Right lung (tissue), 5 donors: Measurements from ENCODE around the gene BCL7C. TPM values are rescaled to one million over a fixed set of nuclear protein-coding genes. Genes with fewer than 3 reads are reported as not detected.
"Not testable (repeated sequence)": the region's sequence is repeated elsewhere in the genome, so short reads cannot be mapped to it uniquely, and the experiment has no call there.

Experiments
- DNase-seq, 2 donors: peaks; one replicate each; pipeline ENCODE4 v3.0.0-alpha.2; 2013
- polyA plus RNA-seq, 5 donors: library from polyadenylated mRNA; unstranded; fragments of 120-200 nt; gene quantifications; one replicate each; pipeline versions ENCODE4 v1.2.1 to v1.2.3, GENCODE V29; 2013; ENCODE audit warnings: inconsistent platforms in 1 of 5, low replicate concordance in 1 of 5; ENCODE audit not compliant: insufficient read length in 5 of 5, insufficient read depth in 1 of 5

BCL7C gene
- polyA plus RNA-seq, 5 donors, result 37.5 to 61.4 (median 43.5) TPM

- peak; percentile 87 to 89 for DNase-seq
These were observed 3.2 kb upstream of the BCL7C start for GRCh38 chr16:30896889-30897733.

GRCh38 chr16:30896261-30896888 lies 2.5 kb upstream of the BCL7C start, which contains the start of gene CTF1:
Gene CTF1, plus strand, starts transcription at chr16:30896614. Its CDS starts 30 bp downstream, at chr16:30896644.
- DNase-seq, result peak; percentile 93

- no peak for DNase-seq
These were observed 1.9 kb upstream of the BCL7C start for GRCh38 chr16:30895627-30896260.

GRCh38 chr16:30894540-30895368 lies 877 bp upstream of the BCL7C start:
- no peak for DNase-seq

GRCh38 chr16:30893417-30893743 lies 497 bp downstream of the BCL7C start:
- DNase-seq, result no peak

- no peak for DNase-seq
These were observed 1.0 kb downstream of the BCL7C start for GRCh38 chr16:30892670-30893416.

- DNase-seq, result not testable (repeated sequence)
These were observed 2.6 kb downstream of the BCL7C start for GRCh38 chr16:30891043-30891823.

GRCh38 chr16:30889721-30890120 lies 4.2 kb downstream of the BCL7C start:
- DNase-seq, result no peak

- DNase-seq, result no peak
These were observed 4.9 kb downstream of the BCL7C start for GRCh38 chr16:30888856-30889499.

GRCh38 chr16:30887927-30888326 lies 6.0 kb downstream of the BCL7C start:
- DNase-seq, result no peak

GRCh38 chr16:30886145-30886544 lies 7.7 kb downstream of the BCL7C start:
- no peak for DNase-seq

- no peak for DNase-seq
These were observed 8.7 kb downstream of the BCL7C start for GRCh38 chr16:30885196-30885595.

- DNase-seq, result no peak
These were observed 9.1 kb downstream of the BCL7C start for GRCh38 chr16:30884760-30885159.

- DNase-seq, result no peak
These were observed 11.2 kb downstream of the BCL7C start for GRCh38 chr16:30882429-30883310.

GRCh38 chr16:30876867-30877266 lies 17.0 kb downstream of the BCL7C start:
- DNase-seq, result no peak

- DNase-seq, result no peak
These were observed 17.7 kb downstream of the BCL7C start for GRCh38 chr16:30875871-30876801.
